H4 (cell line): Measurements from ENCODE around the gene ABLIM2. TPM values are rescaled to one million over a fixed set of nuclear protein-coding genes. Genes with fewer than 3 reads are reported as not detected.

Source experiments
- DNase-seq: peaks from one replicate; pipeline ENCODE4 v3.0.0-alpha.2; 2015; ENCODE audit warnings: low spot score
- total RNA-seq: library from RNA; depleted of rRNA; stranded (reverse); fragments of >200 nt; shearing (Covaris generic); gene quantifications from 2 replicates; pipeline ENCODE4 v1.2.3, GENCODE V29; 2014

The ABLIM2 gene
- total RNA-seq, 1 experiment from 2014 or later: 0.29 TPM

DNA sequence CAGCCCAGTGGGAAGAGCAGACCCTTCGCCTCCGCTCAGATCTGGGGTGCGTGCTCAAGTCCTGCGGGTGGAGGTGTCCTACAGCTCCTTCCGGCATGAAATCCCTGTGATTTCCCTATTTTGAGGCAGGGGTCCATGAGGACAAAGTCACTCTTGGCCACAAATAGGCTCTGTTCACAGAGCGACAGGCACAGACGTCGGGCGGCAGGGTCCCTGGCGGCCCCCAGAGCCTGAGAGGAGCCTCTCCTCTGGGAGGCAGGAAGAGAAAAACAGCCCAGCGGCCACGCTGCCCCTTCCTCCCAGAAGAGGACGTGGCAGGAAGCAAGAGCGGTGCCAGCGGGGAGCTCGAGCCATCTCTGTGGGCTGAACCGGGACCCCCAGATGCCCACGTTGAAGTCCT, 38.7 kb downstream of the ABLIM2 start:
- DNase-seq: no peak

DNA sequence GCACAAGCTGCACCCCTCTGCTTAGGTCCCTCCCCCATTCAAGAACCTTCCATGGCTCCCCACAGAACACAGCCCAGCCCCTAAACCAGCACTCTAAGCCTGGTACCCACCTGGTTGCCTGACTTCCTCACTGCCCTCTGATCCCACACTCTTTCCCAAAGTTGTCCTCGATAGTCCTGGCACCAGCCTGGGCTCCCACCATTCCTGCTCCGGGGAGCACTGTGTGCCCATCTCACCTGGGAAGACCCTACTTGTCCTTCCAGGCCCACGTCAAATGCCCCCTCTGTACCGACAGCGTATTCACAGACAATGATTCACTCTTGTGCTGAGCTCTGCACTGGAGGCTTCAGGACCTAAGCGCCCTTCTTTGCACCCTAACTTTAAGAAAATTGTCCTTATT, 40.1 kb downstream of the ABLIM2 start:
- no peak for DNase-seq

DNA sequence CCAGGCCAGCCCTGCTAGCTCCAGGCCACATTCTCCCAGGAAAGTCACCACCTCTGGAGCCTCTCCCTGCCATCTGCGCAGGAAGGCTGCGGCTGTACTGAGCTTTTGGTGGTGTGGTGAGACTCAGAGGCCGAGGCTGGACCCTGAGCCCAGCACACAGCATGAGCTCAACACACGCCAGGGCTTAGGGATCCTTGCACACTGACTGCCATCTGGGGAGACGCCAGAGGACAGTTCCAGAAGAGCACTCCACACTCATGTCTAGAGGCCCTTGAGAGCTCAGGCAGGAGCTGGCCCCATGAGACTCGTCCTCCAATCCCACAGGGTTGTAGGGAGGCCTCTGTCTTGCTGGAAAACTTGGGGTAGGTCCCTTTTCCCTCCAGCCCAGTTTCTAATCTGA, 40.6 kb downstream of the ABLIM2 start:
- no peak for DNase-seq

DNA sequence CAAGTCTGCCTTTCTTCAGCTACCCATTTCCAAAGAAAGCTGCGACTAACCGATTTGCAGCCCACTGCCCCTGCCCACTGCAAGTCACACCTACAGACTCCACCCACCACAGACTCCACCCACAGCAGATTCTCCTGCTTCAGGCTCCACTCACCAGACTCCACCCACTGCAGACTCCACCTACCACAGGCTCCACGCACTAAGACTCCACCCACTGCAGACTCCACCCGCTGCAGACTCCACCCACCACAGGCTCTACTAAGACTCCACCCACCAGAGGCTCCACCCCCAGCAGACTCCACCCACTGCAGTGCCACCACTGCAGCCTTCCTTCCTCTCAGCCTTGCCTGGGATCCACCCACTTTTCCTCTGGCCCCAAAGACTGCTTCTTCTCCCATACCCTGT, 41.3 kb downstream of the ABLIM2 start:
- no peak for DNase-seq

DNA sequence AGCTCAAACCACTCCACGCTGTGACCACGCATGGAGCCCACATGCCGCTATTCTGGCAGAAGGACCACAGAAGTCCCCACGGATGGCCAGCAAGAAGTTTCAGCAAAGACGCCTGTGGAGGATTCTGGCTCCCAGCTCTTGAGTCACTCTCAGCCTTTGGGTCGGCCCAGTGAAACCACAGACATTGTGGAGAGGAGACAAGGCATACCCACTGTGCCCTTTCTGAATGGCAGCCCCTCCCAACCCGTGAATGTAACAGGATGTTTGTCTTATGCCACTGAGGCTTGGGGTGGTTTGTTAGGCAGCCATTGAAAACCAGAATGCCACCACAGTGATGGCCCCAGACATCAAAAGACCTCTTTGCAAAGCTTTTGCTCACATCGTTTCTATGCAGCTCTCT, 42.7 kb downstream of the ABLIM2 start:
- DNase-seq: no peak

DNA sequence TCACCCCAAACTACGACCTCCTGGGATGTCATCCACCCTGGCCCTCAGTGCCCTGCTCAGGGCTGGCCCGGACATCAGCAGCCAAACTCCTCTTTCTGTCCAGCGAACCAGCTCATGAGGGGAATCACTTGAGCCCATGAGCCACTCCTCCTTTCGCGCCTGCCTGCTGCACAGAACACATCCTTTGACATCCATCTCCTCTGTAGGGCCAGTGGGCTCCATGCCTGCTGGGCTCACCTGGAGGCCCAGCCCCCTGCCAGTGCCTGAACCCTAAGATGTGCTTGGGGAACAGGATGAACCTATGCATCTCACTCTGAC, 43.5 kb downstream of the ABLIM2 start:
- no peak for DNase-seq

DNA sequence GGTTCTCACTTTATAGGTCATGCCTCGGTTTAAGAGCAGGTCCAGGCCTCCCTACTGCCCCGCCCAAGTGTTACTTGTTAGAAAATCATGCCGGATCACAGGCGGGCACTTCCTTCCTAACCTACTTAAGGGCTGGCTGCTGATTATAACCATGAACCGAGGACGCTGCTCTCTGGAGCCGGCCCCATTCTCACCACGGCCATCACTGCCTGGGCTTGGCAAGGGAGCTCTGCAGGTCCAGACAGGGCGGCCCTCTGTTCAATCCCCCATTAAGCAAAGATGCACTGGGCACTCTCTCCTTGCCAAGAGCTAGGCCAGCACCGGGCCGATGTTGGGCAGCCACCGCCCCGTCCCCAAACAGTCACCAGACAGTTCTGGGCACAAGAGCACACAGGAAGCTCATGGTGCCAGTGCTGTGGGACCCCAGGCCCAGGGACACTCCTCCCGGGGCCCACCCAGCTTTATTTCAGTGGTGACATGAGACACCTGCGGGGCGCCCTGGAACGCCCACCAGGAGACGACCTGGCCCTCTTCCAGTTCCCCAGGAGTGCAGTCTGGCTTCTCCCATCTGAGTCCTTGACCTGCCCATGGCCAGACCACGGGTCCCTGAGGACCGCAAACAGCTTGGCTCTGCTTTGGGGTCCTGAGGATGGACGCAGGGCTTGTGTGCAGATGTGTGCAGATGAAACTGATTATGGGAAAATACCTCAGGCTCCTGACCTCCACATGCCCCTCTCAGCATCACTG, 44.0 kb downstream of the ABLIM2 start:
- no peak for DNase-seq

DNA sequence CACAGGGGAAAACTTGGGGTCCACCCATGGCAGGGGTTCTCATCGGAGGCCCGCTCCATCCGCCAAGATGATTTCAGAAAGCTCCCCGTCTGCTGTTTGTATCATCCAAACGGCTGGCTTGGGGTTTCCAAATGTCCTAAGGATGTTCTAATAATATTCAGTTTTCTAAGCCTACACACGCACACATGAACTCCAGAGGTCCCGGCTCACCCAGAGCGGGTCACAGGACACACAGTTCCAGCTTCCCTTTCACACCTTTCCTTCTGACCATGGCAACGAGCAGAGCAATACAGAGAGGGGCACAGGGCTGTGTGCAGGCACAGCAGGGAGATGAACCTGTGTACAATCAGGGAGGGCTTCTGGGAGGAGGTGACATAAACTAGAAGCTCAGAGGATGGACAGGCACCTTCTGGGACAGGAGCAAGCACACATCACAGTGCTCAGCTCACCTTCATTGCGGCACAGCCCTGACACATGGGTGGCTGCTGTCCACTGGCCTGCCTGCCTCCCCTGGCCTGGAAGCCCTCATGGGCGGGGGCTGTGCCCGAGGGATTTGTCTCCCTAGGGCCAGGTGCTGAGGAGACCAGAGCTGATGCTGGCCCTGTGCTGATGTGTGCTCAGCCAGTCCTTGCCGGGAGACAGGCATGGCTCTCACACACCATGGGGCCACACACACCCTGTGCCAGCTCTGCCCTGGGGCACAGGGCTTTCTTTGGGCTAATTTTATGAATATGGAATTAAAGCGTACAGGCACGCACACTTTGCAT, 44.8 kb downstream of the ABLIM2 start:
- no peak for DNase-seq

DNA sequence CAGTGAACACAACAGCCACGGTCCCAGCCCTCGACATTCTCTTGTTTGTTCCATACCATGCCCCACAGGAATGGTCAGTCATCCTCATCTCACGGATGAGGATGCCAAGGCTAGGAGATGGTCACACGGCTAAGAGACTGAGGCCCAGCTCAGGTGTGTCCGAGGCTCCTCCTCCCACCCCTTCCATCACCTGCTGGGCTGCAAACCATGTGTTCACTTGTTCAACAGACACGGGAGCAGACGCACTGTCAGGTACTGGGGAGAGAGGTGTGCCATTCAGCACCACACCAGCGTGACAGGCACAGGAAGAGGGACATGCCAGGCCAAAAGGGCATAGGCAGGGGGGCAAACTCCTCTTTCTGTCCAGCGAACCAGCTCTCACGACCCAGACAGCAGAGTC, 45.9 kb downstream of the ABLIM2 start:
- no peak for DNase-seq

DNA sequence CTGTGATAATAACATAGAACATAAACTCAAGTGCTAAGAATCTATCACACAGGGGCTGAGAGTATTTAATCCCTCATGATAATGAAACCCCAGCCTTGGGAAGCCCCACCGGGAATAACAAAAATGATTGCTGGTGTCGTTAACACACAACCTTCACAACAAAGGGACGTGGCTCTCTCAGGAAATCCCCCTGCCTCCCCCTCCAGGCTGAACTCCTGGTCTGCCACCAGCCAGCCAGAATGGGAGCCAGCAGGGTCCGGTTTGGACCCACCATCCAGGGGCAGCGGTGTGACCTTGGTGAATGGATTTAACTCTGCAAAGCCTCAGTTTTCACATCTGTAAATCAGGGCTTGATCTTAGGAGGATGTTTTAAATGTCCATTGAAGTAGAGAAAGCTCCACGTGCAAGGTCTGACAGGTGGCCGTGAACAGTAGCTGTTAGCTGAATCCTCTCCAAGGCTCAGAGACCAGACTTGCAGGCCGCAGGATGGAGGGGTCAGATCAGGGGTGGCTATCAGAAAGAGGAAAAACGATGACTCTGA, 46.5 kb downstream of the ABLIM2 start:
- DNase-seq: no peak

DNA sequence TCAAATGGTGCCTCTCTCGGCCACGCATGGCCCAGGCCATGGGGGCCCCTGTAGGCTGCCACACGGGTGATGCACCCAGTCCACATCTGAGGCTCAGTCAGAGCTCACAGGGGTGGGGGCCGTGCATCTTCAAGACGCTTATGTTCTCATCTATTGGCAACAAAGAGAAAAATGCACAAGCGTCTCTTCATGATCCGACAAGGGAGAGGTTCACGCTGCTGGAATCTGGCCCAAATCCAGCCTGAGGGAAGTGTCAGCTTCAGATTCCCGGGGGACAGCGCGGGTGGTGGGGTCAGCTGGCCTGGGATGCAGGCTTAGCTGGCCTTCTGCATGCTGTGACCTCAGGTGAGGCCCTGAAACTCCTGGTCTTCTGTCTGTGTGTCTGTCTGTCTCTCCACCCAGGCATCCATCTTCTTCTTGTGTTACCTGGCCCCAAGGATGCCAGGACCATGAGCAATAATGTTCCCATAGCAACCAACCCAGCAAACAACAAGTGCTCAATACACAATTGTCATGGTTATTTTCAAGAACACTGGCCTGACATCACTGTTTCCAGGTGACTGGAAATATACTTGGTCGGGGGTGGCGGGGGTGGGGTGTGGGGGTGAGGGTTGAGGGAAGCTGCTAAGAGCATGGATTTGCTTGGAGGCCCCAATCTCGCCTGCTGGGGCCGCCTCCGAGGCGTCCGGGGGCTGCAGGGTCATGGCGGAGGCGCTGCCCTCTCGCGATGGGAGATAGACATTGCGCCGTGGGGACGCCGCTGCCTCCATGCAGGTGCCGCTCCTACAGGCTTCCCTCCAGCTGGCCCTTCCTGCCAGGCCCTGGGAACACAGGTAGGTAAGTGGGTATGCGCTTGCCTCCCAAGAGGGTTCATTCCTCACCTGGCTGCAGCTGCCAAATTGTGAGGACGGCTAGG, 48.3 kb downstream of the ABLIM2 start:
- no peak for DNase-seq

DNA sequence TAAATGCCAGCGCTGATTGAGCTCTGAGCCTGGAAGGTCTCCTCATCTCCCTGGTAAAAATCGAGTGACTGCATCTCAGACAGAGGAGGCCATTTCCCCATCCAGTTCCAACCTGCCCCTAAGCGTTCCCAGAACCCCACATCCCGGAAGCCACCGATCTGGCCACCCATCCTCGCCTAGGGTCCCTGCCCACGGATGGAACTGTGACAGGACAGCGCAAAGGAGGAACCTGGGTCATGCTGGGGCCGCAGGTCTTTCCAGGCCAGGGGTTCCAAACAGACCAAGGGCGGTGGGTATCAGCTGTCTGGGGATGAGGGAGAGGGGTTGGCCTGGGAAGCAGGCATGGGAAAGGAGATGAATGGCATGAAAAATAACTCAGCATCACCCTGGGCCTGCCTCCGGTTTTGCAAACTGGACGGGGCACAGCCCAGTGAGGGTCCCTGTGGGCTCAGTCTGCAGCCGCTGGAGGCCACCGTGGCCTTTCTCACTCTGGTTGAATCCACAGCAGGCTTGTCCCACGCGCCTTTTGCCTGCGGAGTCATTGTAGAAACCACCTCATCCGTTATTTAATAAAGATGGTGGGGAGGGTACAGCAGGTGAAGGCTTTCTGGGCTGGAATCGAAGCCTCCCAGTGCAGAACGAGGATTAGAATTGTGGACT, 49.1 kb downstream of the ABLIM2 start:
- no peak for DNase-seq

DNA sequence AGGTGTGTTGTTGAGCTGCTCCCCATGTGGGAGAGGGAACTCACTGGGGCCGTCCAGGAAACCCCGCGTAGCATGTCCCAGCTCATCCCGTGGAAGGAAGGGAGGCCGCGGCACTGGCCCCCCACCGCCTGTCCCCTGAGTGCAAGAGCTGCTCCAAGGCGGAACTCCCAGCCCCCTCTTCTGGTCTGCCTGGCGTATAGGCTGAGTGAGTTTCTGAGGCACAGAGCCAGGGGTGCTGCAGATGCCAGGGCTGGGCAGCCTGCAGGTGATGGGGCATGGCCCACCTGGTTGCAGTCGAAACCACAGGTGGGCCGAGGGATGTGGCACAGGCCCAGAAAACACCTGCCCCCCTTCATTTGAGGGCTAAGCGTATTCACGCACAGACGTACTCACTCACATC, 49.6 kb downstream of the ABLIM2 start:
- no peak for DNase-seq

DNA sequence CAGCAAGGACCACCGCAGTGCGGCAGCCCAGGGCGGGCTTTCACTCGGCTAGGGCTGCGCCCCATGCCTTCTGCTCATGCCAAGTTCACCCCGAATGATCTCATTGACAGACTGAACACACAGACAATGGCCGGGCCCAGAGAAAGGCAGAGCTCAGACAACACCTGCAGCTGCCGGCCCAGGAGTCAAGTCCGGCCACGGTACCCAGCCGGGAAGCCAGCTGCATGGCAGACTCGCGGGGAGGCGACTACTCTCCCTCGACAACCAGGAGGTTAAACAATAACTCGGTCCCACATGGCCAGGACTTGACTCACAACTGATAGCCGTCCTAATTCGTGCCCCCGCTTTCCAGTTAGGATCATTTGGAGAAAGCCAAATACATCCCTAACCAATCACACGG, 50.4 kb downstream of the ABLIM2 start:
- DNase-seq: no peak

DNA sequence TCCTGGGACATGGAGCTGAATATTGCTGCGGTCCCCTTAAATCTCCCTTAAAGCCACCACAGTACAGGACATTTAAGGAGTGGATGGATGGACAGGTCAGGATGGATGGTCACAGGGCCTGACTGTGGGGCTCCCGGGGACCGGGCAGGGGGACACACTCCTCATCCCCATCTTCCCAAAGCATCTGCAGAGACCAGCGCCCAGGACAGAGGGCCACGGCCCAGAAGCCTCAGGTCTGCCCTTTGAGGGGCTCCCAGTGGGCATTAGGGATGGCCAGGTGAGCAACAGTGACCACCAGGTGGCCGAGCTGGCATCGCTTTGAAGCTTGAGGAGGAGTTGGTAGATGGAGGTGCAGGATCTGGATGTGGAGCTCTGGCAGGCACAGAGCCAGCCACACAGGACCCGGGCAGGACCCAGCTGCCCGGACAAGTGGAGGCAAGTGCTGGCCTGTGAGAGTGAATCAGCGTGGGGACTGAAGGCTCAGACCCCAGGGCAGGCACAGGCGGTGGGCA, 51.4 kb downstream of the ABLIM2 start:
- DNase-seq: no peak

DNA sequence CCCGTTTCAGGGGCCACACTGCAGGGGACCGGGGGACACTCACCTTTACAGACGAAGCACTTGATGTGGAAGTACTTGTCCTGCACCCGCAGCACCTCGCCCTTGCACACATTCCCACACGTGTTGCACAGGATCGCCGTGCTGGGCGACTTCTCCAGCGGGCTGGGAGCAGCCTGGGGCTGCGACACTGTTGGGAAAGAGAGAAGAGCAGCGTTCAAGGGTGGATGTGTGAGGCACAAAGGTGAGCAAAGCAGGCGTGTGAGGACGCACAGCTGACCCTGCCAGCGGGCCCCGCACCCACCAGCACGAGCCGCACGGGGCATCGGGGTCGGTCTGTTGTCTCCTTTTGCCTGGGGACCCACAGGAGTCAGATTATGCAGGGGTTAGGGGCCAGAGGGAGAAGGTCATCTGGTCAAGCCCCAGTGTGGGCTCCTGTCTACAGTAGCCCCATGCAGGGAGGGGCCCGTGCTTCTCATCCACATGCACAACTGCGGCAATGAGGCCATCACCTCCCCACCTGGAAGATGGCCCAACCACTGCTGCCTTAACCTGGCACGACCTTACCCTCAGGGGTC, 52.1 kb downstream of the ABLIM2 start:
- no peak for DNase-seq

DNA sequence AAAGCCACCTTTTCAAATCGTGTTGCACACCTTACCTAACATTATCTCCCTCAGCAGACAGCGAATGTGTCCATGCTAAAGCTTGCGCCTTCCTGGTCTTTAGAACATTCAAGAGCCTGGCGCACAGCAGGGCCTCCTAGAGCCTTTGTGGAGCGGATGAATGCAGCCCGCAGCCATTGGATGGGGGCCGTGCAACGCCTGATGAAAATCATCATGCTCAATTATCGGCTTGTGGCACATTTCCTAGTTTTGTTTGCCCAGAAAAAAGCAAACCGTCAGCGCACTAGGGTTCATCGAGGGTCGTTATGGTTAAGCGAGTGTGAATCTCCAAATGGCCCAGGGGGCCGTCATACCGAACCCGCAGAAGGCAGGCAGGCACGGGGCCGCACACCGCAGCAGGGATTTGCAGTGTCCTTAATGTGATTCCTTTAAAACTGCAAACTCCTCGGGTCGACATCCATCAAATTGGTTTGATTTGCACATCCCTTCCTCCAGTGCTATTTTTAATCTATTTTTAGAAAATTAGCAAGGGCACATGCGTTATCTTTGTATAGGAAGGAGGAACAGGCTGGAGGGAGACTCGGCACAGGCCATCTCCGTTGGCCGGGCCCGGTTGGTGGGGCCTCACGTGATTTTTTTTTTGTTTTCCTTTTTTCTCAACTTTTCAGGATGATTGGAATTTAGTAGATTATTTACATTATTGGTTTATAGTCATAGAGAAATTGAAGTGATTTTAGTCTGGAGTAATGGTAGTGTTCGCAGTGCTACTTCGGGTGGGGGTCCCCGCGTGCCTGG, 53.1 kb downstream of the ABLIM2 start:
- DNase-seq: no peak

DNA sequence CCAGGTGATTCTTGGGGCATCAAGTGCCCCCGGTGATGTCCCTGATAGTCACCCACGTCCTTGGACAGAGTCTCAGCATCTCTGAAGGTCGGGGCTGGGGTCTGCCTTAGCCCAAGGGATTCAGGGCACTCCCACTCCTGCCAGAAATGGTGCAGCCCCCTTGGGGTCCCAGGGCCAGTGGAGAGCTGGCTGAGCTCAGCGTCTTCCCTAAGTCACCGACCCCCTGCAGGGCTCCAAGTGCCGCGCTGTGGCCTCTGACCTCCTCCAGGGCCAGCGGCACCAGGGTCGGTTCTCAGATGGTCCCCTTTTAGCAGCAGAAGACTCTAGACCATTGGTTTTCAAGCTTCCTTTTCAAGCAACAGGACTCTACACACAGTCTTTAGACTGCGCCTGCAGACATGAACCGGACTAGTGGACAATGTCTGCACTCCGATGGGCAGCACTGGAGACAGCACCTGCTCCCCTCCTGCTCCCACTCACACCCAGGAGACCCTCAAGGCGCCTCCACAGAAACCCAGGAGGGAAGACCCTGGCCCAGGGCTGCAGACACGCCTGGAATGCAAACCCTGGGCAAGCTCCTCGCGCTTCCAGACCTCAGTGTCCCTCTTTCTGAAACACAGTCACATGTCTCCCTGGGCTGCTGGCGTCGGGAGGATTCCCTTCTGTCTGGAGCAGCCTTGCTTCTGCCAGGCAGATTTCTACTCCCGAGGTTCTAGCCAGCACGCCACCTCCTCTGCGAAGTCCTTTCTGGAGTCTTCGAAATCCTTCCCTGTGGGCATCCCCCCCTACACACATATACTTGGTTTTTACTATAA, 53.9 kb downstream of the ABLIM2 start:
- no peak for DNase-seq
